CD14-positive monocyte (primary cell): ENCODE results near the gene GAN. TPM values are rescaled to one million over a fixed set of nuclear protein-coding genes. Genes with fewer than 3 reads are reported as not detected.

Source experiments
- DNase-seq, 3 donors: peaks; one replicate each; pipeline ENCODE4 v3.0.0-alpha.2; 2011 to 2022
- H2AFZ ChIP-seq: 2 replicates; pipeline ENCODE4 v1.6.0; 2012; ENCODE audit warnings: mild to moderate bottlenecking, low read depth, low read length, inconsistent platforms; ENCODE audit not compliant: insufficient read depth, poor library complexity, severe bottlenecking
- H3K27ac ChIP-seq, 2 donors: 1 replicate in 1 of 2; 2 replicates in 1 of 2; pipeline ENCODE4 v1.5.1; 2012 to 2013; ENCODE audit warnings: low read length in 2 of 2, control low read depth in 1 of 2, inconsistent platforms in 1 of 2, low read depth in 1 of 2, mild to moderate bottlenecking in 1 of 2
- H3K27me3 ChIP-seq, 2 donors: one replicate each; pipeline versions ENCODE4 v1.6.0 to v1.6.1; 2011 to 2013; ENCODE audit warnings: low read length in 2 of 2; ENCODE audit not compliant: control insufficient read depth in 2 of 2, insufficient read depth in 2 of 2
- H3K36me3 ChIP-seq, 2 donors: replicated peaks in 1 of 2; 1 replicate in 1 of 2; 2 replicates in 1 of 2; pipeline versions ENCODE4 v1.5.1 to v1.6.1; 2012 to 2013; ENCODE audit warnings: low read length in 2 of 2, control low read depth in 1 of 2, inconsistent platforms in 1 of 2, mild to moderate bottlenecking in 1 of 2; ENCODE audit not compliant: insufficient read depth in 2 of 2, control insufficient read depth in 1 of 2
- H3K4me1 ChIP-seq, 2 donors: 1 replicate in 1 of 2; 2 replicates in 1 of 2; pipeline versions ENCODE4 v1.5.1 to v1.6.1; 2012 to 2013; ENCODE audit warnings: low read length in 2 of 2, control low read depth in 1 of 2, inconsistent platforms in 1 of 2, mild to moderate bottlenecking in 1 of 2, moderate library complexity in 1 of 2; ENCODE audit not compliant: insufficient read depth in 2 of 2, control insufficient read depth in 1 of 2
- H3K4me2 ChIP-seq: replicated peaks from 2 replicates; pipeline ENCODE3; 2012; ENCODE audit warnings: low read length, moderate library complexity, mild to moderate bottlenecking; ENCODE audit not compliant: poor library complexity, severe bottlenecking; ENCODE audit errors: extremely low read depth
- H3K4me3 ChIP-seq, 3 experiments: fragments of 200-600 bp in 1 of 3; sonication (generic) in 1 of 3; replicated peaks in 1 of 3; 1 replicate in 2 of 3; 2 replicates in 1 of 3; pipeline ENCODE4 v1.5.1; 2011 to 2013; ENCODE audit warnings: low read length in 3 of 3, mild to moderate bottlenecking in 3 of 3, control low read depth in 2 of 3, low read depth in 2 of 3, inconsistent platforms in 1 of 3, moderate library complexity in 1 of 3
- H3K79me2 ChIP-seq: 2 replicates; pipeline ENCODE4 v1.6.0; 2012; ENCODE audit warnings: mild to moderate bottlenecking, control low read depth, inconsistent platforms, low read length, moderate library complexity; ENCODE audit not compliant: insufficient read depth
- H3K9ac ChIP-seq: 2 replicates; pipeline ENCODE4 v1.6.0; 2017; ENCODE audit warnings: low read length, mild to moderate bottlenecking; ENCODE audit not compliant: insufficient read depth, poor library complexity, severe bottlenecking
- H3K9me3 ChIP-seq, 2 donors: replicated peaks in 1 of 2; 1 replicate in 1 of 2; 2 replicates in 1 of 2; pipeline versions ENCODE4 v1.5.1 to v1.6.1; 2012 to 2013; ENCODE audit warnings: low read length in 2 of 2, control low read depth in 1 of 2; ENCODE audit not compliant: control insufficient read depth in 1 of 2, insufficient read depth in 1 of 2
- H4K20me1 ChIP-seq: 2 replicates; pipeline ENCODE4 v1.6.0; 2012; ENCODE audit warnings: mild to moderate bottlenecking, low read length, control low read depth, moderate library complexity; ENCODE audit not compliant: insufficient read depth
- H3K27ac Mint-ChIP-seq, 7 donors: one replicate each; pipeline ENCODE4 v1.8.0; 2020; ENCODE audit warnings: mild to moderate bottlenecking in 7 of 7, mixed read lengths in 7 of 7, moderate library complexity in 6 of 7, inconsistent platforms in 2 of 7
- H3K27me3 Mint-ChIP-seq, 3 donors: one replicate each; pipeline ENCODE4 v1.8.0; 2021 to 2022; ENCODE audit warnings: low read depth in 3 of 3, mild to moderate bottlenecking in 3 of 3, mixed read lengths in 3 of 3, moderate library complexity in 3 of 3, inconsistent platforms in 1 of 3
- H3K36me3 Mint-ChIP-seq, 2 donors: one replicate each; pipeline ENCODE4 v1.8.0; 2020; ENCODE audit warnings: mixed read lengths in 2 of 2, inconsistent platforms in 1 of 2, mild to moderate bottlenecking in 1 of 2
- H3K4me1 Mint-ChIP-seq: one replicate; pipeline ENCODE4 v1.8.0; 2020; ENCODE audit warnings: mild to moderate bottlenecking, mixed read lengths
- H3K4me3 Mint-ChIP-seq, 2 donors: one replicate each; pipeline ENCODE4 v1.8.0; 2020; ENCODE audit warnings: mild to moderate bottlenecking in 2 of 2, mixed read lengths in 2 of 2, moderate library complexity in 1 of 2
- H3K9me3 Mint-ChIP-seq, 7 donors: one replicate each; pipeline ENCODE4 v1.8.0; 2020 to 2022; ENCODE audit warnings: mixed read lengths in 7 of 7, mild to moderate bottlenecking in 6 of 7, moderate library complexity in 6 of 7, inconsistent platforms in 2 of 7
- WGBS: methylation state at CpG from one replicate; pipeline ENCODE4 v1.1.5; 2013; ENCODE audit warnings: missing lambda C conversion rate; ENCODE audit not compliant: insufficient coverage; 5-methylcytosine and 5-hydroxymethylcytosine counted together
- intact Hi-C, 2 donors: fragments of 100-400 bp; cut with micrococcal nuclease; formaldehyde crosslinking; loops; one replicate each; pipeline versions ENCODE4 v1.15.0 to v1.15.1; 2023
- polyA plus RNA-seq, 3 donors: library from polyadenylated mRNA; depleted of rRNA in 1 of 3; unstranded in 2 of 3; stranded (reverse) in 1 of 3; fragments of 300-500 nt in 2 of 3; fragments of >200 nt in 1 of 3; fragmentation: Illumina TruSeq in 2 of 3; gene quantifications; 1 replicate in 2 of 3; 2 replicates in 1 of 3; pipeline ENCODE4 v1.2.3, GENCODE V29; 2012 to 2021
- TF ChIP-seq, protein P1 (sequence below): fragments of 200-600 bp; IDR thresholded peaks from one replicate; pipeline ENCODE4 v1.8.0; 2022; ENCODE audit warnings: antibody characterized with exemption, mild to moderate bottlenecking

Gene GAN
- polyA plus RNA-seq, 3 donors, result 0.89 to 1.2 (median 1.0) TPM

DNA sequence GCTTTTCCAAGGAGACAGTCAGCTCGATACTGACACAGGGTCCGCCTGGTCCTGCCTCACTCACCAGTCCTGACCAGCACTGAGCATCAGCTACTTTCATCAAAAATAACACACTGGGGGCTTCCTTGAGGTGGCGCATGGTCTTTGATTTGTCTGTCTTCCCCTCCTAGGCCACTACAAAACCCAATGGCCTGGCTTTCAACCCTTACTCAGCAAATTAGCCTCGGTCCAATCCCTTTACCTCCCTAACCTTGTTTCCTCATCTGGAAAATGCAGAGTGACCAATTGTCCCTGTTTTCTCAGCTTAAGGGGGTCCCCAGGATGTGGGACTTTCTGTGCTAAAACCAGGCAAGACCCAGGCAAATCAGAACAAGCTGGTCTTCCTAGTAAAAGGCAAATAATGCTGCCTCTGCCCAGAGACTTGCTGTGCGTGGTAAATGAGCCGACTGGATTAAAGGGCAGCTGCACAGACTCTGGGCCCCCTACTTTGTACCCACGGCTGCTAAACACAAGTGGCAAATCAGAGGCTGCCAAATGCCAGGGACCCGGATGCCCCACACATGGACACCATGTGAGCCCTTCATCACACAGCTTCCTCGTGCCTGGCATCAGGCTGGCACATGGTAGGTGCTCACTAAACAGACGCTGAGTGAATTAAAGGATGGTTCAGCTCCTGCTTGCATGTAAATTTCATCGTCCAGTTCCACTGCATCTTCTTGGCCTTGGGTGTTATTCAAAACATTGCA lies 98.7 kb downstream of the GAN start:
- Mint-ChIP-seq H3K27ac (no peak overlapping the region), H3K27me3 (peaks cover 4 to 13% (median 5%) of the 10 kb centered on the region in 3 donors), H3K36me3 (no peaks in the 10 kb centered on the region), H3K9me3 (peaks cover 0 to 1% (median 0%) of the 10 kb centered on the region in 7 donors), H3K4me3 (no peak overlapping the region), H3K4me1 (peaks cover 2% of the 10 kb centered on the region)
- H4K20me1 ChIP-seq, result no peaks in the 10 kb centered on the region
- no peaks in the 10 kb centered on the region for H3K27me3 ChIP-seq
- H3K4me2 ChIP-seq, result no peak overlapping the region
- H3K9me3 ChIP-seq, result no peaks in the 10 kb centered on the region
- no peak overlapping the region for H3K27ac ChIP-seq
- H3K4me1 ChIP-seq, result no peaks in the 10 kb centered on the region
- TF ChIP-seq, protein P1, sequence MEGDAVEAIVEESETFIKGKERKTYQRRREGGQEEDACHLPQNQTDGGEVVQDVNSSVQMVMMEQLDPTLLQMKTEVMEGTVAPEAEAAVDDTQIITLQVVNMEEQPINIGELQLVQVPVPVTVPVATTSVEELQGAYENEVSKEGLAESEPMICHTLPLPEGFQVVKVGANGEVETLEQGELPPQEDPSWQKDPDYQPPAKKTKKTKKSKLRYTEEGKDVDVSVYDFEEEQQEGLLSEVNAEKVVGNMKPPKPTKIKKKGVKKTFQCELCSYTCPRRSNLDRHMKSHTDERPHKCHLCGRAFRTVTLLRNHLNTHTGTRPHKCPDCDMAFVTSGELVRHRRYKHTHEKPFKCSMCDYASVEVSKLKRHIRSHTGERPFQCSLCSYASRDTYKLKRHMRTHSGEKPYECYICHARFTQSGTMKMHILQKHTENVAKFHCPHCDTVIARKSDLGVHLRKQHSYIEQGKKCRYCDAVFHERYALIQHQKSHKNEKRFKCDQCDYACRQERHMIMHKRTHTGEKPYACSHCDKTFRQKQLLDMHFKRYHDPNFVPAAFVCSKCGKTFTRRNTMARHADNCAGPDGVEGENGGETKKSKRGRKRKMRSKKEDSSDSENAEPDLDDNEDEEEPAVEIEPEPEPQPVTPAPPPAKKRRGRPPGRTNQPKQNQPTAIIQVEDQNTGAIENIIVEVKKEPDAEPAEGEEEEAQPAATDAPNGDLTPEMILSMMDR, result no peak
- DNase-seq, result no peak
- no peak overlapping the region for H2AFZ ChIP-seq
- WGBS, result 88% methylated on average over 11 of the region's 11 CpGs
- no peak overlapping the region for H3K4me3 ChIP-seq
- intact Hi-C loops, result loop anchor here in 1 of 2 donors (5.0 kb wide), 1 partner anchor 39 kb away; no protein-coding TSS in a partner anchor
- H3K79me2 ChIP-seq, result no peaks in the 10 kb centered on the region
- no peaks in the 10 kb centered on the region for H3K36me3 ChIP-seq
- no peak overlapping the region for H3K9ac ChIP-seq

DNA sequence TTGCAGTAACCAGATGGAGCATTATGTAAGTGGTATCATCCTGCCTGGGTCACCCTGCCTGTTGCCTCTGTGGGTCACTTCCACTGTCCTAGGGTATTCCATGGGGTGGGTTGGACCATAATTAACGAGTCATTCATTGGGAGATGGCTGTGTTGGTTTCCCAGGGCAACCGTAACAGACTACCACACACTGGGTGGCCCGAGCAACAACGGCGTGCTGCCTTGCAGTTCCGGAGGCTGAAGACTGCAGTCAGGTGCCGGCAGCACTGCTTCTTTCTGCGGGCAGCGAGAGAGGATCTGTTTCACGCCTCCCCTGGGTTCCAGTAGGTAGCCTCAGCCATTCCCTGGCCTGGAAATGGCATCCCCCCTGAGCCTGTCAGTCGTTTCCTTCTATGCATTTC lies 101.0 kb downstream of the GAN start:
- Mint-ChIP-seq H3K36me3 (no peaks in the 10 kb centered on the region), H3K4me3 (no peak overlapping the region)
- no peak for DNase-seq

More for the DNA sequence above, 101.0 kb downstream of the GAN start:
- Mint-ChIP-seq H3K27me3 (peaks cover 1 to 7% (median 5%) of the 10 kb centered on the region in 3 donors), H3K4me1 (peaks cover 2% of the 10 kb centered on the region), H3K27ac (no peak overlapping the region), H3K9me3 (peaks cover 0 to under 1% (median 0%) of the 10 kb centered on the region in 7 donors)
- Histone ChIP-seq H3K4me3 (no peak overlapping the region), H3K9ac (no peak overlapping the region), H3K4me2 (no peak overlapping the region), H4K20me1 (no peaks in the 10 kb centered on the region), H3K27me3 (no peaks in the 10 kb centered on the region), H3K27ac (no peak overlapping the region), H2AFZ (no peak overlapping the region), H3K4me1 (no peaks in the 10 kb centered on the region), H3K79me2 (no peaks in the 10 kb centered on the region), H3K9me3 (no peaks in the 10 kb centered on the region), H3K36me3 (no peaks in the 10 kb centered on the region)
- WGBS, result 93% methylated on average over 11 of the region's 11 CpGs
- TF ChIP-seq, protein P1, result no peak
- intact Hi-C loops, result no loop called here
